Measurements from ENCODE around the gene ULK2. TPM values are rescaled to one million over a fixed set of nuclear protein-coding genes. Genes with fewer than 3 reads are reported as not detected.

The ULK2 gene
- total RNA-seq, 4 donors from 2014 or later = 15.4 to 35.0 (median 26.9) TPM

- H3K4me3 ChIP-seq = no peak overlapping the region
- intact Hi-C loops (cut with DNase I; ENCODE audit: low total_unique reads) = no loop called here
- no peaks in the 10 kb centered on the region for H3K9me3 ChIP-seq
- H3K36me3 ChIP-seq = no peaks in the 10 kb centered on the region
- peaks cover 5 to 21% of the 10 kb centered on the region in 2 donors for H3K4me1 ChIP-seq
- H3K27me3 ChIP-seq = no peaks in the 10 kb centered on the region
- TF ChIP-seq CTCF (IDR thresholded peaks at IDR 0.05) (no peak), POLR2A (IDR thresholded peaks at IDR 0.05) (no peak)
- peak overlapping the region in 1 of 2 donors; percentile 73 for H3K27ac ChIP-seq
- no peak for DNase-seq
These were observed 143.8 kb downstream of the ULK2 start for GRCh38 chr17:19723964-19724363.

Small RNA genes lying within 50 kb of the gene (small RNA-seq; reads per million reads assigned to genes)
- not detected for gene AC015726.2

Other genes starting within 250 kb of the ULK2 start
- 100 to 1,000 TPM in 1 of 4 donors, 10 to 100 TPM in 3; 19.0 to 166 (median 82.5) TPM for gene ALDH3A2, start 219.2 kb downstream of the ULK2 start, total RNA-seq
- under 1 TPM in 1 of 4 donors, not detected in 3; 0.35 TPM for gene SLC47A2, start 151.4 kb downstream of the ULK2 start, total RNA-seq
- 1 to 10 TPM in 2 of 4 donors, under 1 TPM in 1, not detected in 1; 0.51 to 7.1 (median 1.7) TPM for gene ALDH3A1, start 119.6 kb downstream of the ULK2 start, total RNA-seq
- gene AKAP10, start 109.9 kb upstream of the ULK2 start, total RNA-seq = 10 to 100 TPM; 17.7 to 56.9 (median 33.2) TPM
- 10 to 100 TPM; 22.6 to 63.0 (median 44.0) TPM for gene SPECC1, start 141.4 kb upstream of the ULK2 start, total RNA-seq

All from uterus (tissue), 4 donors.